GM21360 (cell line): ENCODE measurements around the gene CLEC12A.
A peak's percentile ranks its signal among the peaks of the same experiment; 100 is the strongest.
"Not testable (repeated sequence)": the region's sequence is repeated elsewhere in the genome, so short reads cannot be mapped to it uniquely, and the experiment has no call there.

Source experiments
- ATAC-seq: cut with Tn5 transposase; IDR thresholded peaks from one replicate; pipeline ENCODE4 v1.9.1; 2021; ENCODE audit warnings: mild to moderate bottlenecking, moderate library complexity; ENCODE audit not compliant: unreplicated experiment

Gene CLEC12A

DNA sequence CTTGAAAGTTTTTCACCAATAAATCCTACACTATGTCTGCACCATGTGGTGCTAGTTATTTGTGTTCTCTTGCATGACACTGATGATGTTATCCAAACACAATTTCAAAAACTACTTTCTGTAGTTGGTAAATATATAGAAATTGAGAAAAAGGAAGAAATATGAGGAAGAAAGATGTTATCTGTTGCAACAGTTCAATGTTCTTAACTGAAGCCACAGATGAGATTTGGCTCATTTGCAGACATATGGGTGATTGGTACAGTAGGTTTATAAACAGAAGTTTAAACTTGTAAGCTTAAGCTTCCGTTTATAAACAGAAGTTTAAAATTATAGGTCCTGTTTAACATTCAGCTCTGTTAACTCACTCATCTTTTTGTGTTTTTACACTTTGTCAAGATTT, at the start of gene CLEC12A:
CLEC12A (plus strand) TSS at position 229 of the 400 bp plus-strand sequence. CDS start 188 bp downstream, outside the sequence.
- no peak for ATAC-seq

DNA sequence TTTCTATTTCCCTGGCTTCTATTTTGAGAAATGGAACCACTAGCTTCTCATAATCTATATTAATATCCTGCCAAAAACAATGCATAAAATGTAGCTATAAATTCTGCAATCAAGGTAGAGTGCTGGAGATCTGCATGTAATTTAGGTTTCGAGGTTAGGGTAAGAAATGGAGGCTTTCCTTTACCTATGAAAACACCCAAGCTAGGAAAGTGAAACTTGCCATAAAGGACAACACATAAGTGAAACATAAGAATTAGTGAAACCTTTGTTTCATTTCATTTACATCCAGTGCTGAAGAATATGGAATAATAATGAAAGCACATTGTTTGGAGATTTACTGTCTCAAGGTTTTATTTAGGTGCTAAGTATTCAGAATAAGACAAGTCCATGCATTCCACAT, 48.8 kb upstream of the CLEC12A start:
- no peak for ATAC-seq

DNA sequence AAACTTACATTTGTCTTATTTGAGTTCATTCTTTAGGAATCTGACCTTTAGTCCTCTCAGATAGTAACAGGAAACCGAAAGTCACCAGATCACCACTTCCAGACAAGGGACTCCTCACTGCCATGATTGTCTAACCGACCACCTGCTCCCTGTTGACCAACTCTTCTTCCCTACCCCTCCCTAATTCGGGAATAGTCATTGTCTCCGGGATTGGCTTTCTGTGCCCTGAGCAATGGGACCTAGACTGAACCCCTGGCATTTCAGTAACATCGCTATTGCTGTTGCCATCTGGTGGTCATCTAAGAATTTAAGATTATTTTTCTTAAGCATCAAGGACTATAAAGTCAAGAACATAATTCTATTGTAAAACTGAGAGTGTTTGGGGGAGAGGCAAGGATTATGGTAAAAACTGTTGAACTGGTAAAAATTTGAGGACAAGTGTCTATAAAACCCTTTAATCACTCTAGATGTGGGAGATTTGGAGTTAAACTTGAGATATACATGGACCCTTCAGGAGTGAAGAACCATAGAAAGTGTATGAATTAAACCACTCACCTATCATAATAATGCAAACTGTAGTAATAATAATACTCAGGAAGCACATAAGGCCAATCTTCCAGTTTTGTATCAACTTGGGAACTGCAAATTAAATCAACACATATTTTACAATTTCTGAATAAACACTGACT, 45.4 kb upstream of the CLEC12A start:
- no peak for ATAC-seq

DNA sequence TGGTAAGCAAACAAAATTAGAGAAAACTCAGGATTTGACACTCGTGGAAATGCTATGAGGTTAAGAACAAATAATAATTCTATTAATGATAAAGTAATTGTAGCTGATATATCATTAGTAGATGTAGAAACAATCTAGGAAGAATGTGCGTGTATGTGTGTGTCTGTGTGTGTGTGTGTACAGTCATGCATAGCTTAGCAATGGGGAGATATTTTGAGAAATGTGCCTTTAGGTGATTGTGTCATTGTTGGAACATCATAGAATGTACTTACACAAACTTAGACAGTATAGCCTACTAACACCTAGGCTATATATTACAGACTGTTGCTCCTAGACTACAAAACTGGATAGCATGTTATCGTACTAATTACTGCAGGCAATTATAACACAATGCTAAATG, 44.3 kb upstream of the CLEC12A start:
- ATAC-seq, result no peak

DNA sequence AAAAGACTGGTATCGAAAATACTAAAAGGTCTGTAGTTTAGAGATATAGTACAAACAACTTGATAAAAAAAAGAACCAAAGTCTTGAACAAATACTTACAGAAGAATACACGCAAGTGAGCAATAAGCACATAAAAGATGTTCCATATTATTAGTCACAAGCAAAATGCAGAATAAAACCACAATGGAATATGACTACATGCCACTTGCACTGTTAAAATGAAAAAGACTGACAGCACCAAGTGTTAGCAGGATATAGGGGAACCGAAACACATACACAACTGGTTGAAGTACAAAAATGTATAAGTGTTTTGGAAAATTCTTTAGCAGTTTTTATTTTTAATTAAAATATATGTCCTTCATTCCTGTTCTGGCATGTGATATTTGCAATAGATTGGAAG, 42.6 kb upstream of the CLEC12A start:
- ATAC-seq, result no peak

DNA sequence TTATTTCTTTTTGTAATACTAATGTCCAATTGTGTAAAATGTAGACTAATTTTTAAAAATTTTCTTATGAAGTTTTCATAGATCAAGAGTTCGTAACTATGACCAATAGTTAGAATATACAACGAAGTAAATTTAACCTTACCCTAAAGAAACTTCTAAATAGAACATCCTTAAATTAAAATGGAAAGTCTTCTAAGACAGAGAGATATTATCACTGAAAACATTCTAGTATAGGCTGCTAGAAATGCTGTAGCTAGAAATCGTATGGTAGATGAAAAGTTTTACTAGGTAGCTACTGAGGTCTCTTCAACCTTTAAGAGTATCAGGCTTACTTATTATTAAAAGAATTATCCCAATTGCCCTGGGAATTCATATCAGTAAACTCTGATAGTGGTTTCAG, 40.0 kb upstream of the CLEC12A start:
- no peak for ATAC-seq

DNA sequence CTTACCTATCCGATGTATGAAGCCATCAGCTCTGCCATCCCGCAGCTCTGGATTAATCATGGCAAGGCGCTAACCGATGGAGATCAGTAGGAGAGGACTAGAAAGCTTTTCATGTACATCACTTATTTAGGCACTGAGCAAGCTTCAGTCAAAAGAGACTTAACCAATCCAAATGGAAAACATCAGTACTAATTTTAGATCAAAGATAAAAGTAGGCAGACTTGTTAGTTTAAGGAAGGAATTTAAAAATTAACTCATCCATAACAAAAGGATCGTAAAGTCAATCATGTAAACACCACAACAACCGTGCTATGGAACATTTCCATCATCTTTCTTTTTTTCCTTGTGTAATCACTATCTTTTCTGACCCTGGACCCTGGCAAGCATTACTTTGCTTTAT, 38.9 kb upstream of the CLEC12A start, which contains the start of gene CLEC2A:
CLEC2A (minus strand) TSS at position 101 of the 400 bp plus-strand sequence; CDS start at position 60, 41 bp downstream.
- ATAC-seq, result no peak

DNA sequence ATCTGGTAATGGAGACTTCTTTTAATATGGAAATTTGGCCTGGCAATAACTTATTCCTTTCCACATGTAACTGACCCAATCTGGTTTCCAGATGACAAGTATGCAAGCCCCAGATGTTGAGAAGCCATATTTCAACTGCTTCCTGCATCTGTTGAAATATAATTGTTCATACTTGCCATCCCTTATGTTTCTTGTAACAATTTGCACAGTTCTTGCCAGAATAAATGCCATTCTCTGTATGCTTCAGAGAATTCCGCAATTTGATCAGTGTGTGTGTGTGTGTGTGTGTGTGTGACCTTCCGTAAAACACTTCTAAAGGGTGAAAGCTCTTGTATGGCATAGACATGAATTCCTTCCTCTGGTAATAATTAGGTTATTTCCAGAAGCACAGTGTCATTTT, 37.3 kb upstream of the CLEC12A start:
- ATAC-seq, result no peak

DNA sequence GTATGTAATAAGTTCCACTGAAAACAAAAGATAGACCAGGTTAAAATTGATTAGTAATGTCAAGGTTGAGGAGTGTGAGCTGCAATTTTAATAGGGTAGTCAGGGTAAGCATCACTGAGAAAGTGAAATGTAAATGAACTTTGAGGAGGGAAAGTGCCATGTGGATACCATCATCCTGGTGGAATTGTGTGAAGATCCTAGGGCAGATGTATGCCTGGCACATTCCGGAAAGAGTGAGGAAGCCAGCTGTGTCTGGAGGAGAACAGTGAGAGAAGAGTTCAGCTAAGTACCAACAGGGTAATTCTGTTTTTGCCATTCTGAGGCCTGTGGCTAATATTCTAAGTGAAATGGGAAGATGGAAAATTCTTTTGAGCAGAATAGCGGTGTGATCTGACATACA, 36.2 kb upstream of the CLEC12A start:
- ATAC-seq, result no peak

DNA sequence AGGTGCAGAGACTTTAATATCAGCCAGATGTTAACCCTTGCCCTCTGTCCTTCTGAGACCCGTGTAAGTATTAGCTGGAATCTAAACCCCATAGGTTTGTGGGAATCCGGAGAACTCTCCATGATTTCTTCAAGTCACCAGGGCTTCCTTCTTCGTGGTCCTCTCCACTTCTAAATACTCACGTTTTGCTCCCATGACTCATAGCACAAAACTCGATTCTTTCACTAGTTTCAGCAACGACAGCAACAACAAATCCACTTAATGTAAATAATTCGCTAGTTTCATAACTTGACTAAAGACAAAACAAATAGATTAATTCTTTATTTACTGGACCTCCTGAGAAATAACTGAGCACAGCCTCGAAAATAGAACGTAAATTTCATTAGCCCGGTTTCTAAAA, 34.6 kb upstream of the CLEC12A start:
- ATAC-seq, result no peak

DNA sequence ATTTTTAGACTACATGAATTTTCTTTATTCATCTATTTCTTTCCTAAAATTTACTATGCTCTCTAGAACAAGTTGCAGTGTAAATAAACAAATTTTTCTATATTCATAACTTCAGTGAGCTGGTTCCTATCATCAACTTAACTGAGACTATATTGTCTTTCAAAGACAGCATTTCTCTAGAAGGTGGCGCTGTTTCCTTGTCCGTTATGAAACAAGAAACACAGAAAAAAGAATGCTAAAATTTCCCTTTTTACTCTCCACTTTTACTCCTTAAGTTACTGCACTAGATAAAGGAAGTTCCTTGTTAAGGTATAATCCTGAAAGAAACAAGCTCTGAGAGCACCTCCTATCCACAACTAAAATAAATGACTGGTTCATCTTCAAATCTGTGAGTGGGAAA, 30.8 kb upstream of the CLEC12A start:
- ATAC-seq, result no peak

DNA sequence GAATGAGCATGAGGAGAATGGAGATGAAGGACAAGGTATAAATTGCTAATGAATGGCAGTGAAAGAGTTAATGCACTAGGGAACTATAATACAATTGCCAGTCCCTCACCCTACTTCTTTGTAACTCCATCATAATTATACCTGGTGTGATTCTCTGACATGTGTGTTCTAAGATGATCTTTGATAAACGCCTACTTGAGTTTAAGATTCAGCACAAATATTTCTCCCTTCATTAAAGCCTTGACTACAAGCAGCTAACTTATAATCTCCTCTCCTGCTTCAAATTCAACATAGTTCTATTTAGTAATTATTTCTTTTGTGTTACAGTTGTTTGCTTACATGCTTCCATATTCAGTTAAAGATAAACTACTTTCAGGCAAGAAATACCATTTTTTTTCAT, 29.4 kb upstream of the CLEC12A start:
- ATAC-seq, result no peak

DNA sequence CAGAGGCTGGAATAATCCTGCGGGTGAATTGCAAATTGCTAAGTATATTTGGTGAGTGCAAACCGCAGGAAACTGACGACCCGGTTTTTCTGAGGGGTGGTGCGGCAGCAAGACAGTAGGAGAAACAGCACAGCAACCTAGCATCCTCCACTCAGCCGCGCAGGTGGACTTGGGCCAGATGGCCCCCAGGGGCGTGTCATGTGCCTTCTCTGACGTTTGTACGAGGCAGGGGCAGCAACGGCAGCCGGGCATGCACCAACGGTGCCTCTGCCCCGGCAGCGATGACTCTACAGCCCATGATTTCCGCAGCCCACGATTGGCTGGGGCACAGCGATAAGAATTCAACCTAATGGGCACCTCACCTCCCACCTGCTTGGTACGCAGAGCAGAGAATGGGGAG, 28.0 kb upstream of the CLEC12A start:
- no peak for ATAC-seq

DNA sequence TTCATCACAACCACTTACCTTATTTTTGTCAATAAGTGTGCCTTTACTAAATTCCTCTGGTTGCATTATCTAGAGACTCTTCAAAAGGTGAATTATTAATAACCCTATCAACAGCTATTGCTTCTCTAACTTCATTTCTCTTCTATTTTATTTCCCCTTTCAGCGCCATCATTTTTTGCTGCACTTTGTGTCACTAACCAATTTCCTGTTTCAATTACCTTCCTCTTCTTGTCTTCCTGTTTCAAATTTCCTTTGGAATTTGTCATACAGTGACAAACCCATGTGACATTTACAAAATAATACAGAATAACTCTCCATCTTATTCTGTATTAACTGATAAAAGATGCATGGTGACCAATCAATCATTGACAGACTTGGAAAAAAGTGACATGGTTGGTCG, 26.8 kb upstream of the CLEC12A start:
- no peak for ATAC-seq

DNA sequence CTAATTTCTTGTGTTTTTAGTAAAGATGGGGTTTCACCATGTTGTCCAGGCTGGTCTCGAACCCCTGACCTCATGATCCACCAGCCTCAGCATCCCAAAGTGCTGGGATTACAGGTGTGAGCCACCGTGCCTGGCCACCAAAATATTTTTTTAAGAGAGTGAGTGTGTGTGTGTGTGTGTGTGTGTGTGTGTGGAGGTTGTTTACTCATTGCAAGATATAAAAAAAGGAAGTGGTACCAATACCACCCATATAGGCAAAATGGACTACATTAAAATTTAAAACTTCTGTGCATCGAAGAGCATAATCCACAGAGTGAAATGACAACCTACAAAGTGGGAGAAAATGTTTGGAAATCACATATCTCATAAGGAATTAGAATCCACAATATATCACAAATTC, 23.5 kb upstream of the CLEC12A start:
- no peak for ATAC-seq

DNA sequence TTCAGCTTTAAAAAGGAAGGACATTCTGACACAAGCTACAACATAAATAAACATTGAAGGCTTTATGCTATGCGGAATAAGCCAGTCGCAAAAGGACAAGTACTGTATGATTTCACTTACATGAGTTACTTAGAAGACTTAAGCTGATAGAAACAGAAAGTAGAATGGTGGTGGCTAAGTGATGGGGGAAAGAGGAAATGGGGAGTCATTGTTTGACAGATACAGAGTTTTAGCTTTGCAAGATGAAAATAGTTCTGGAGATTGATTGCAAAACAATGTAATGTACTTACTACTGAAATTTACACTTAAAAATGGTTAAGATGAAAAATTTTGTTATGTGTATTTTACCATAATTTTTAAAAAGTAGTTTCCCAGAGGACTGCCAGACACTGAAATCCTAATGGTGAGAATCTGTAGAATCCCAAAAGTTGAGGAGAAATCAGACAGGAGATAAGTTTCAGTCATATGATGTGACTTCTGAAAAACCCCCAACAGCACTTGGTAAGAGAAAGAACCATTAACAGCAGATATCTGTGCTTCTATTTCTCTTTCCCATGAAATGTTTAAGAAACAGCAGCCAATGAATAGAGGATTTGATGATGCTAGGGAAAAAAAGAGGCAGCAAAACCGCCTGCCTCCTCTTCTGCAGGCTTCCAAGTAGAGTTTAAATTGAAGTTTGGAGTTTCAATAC, 22.5 kb upstream of the CLEC12A start:
- ATAC-seq, result peak; percentile 95

DNA sequence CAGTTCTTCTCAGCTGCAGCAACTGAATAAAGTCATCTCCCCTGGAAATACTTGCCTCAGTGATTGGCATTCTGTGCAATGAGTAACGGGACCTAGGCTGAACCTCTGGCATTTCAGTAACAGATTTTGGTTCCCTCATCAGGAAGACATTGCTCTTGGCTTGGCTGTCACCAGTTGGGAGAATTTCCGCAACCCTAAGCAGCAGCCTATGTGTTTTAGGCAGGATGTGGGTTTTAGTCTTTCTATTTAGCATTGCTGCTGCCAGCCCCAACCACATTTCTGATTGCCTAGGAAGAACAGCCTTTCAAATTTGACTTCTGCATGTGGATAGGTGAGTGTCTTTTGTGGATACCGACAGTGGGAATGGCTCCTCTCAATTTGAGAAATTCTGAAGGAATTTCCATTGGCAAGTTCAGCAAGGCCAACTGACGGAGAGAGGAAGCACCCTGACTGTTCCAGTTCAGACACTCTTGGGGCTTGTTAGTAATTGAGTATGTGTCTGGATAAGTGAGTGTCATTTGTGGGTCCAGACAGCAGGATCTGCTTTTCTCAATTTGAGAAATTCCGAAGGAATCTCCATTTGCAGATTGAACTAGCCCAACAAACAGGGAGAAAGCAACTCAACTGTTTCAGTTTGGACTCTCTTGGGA, 20.1 kb upstream of the CLEC12A start:
- ATAC-seq, result no peak

DNA sequence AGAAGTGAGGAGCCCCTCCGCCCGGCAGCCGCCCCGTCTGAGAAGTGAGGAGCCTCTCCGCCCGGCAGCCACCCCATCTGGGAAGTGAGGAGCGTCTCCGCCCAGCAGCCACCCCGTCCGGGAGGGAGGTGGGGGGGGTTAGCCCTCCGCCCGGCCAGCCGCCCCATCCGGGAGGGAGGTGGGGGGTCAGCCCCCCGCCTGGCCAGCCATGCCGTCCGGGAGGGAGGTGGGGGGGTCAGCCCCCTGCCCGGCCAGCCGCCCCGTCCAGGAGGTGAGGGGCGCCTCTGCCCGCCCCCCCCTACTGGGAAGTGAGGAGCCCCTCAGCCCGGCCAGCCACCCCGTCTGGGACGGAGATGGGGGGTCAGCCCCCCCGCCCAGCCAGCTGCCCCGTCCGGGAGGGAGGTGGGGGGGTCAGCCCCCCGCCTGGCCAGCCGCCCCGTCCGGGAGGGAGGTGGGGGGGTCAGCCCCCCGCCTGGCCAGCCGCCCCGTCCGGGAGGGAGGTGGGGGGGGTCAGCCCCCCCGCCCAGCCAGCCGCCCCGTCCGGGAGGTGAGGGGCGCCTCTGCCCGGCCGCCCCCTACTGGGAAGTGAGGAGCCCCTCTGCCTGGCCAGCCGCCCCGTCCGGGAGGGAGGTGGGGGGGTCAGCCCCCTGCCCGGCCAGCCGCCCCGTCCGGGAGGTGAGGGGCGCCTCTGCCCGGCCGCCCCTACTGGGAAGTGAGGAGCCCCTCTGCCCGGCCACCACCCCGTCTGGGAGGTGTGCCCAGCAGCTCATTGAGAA, 18.1 kb upstream of the CLEC12A start:
- not testable (repeated sequence) for ATAC-seq

DNA sequence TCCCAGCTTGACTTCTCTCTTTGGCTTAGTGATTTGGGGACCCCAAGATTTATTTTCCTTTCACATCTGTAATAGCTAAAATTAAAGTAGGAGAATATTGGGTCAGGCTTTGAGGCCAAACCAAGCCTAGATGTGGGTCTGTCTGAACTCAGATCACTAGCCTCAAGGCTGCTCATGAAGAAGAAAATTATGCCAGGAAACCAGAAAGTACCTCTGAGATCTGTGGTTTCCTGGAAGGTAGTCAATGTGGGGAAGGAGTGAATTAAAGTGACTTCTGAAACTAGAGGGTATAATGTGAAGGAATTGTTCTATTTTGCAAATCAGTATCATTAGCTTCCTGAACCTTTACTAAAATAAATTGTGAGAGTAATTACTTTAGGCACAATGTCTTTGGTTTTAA, 13.4 kb upstream of the CLEC12A start:
- no peak for ATAC-seq

DNA sequence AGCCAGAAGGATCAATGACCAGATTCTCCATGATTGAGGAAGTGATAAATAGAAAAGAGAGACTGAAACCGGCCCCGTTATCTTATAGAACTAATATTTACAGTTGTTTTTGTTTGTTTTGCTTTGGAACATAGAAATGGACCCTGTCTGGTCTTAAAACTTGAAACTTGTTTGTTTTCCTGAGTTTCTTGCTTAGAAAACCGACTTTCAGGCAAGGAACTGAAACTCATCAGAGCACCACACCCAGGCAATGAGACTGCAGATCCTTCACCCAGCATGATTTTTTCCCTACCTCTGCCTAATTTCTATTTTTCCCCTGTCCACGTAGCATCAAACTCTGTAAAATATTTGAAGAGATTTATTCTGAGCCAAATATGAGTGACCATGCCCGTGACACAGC, 10.6 kb upstream of the CLEC12A start:
- no peak for ATAC-seq

DNA sequence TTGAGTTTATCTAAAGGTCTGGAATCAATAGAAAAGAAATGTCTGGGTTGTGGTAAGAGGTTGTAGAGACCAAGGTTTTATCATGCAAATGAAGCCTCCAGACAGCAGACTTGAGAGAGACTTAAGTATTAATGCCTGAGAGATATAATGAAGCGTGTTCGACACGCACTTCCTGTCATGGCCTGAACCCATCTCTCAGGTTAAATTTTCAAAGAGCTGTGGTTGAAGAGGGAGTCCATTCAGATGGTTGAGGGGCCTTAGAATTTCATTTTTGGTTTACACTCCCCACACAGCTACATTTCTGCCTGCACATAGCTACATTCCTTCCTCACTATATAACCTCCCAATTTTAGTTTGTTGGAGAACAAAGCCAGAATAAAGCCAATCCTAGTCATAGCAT, 10.1 kb upstream of the CLEC12A start:
- no peak for ATAC-seq
